DOHH2 (cell line): Measurements from ENCODE around the gene ERFL.

Source experiments
- H3F3A ChIP-seq: fragments of 200-600 bp; sonication (generic), shearing (Covaris generic); 2 replicates; pipeline ENCODE4 v1.6.0; 2016; ENCODE audit warnings: antibody characterized with exemption, mild to moderate bottlenecking; ENCODE audit not compliant: control insufficient read depth, insufficient read depth
- H3K27ac ChIP-seq: fragments of 200-600 bp; sonication (generic); 2 replicates; pipeline ENCODE4 v1.5.1; 2014; ENCODE audit warnings: low read depth, mild to moderate bottlenecking, low read length, moderate library complexity
- H3K27me3 ChIP-seq: fragments of 200-600 bp; sonication (generic); 2 replicates; pipeline ENCODE4 v1.6.1; 2014; ENCODE audit warnings: mild to moderate bottlenecking, low read length, mixed read lengths; ENCODE audit not compliant: control insufficient read depth
- H3K36me3 ChIP-seq: fragments of 200-600 bp; sonication (generic); 2 replicates; pipeline ENCODE4 v1.6.1; 2014; ENCODE audit warnings: mild to moderate bottlenecking, low read length, moderate library complexity, mixed read lengths; ENCODE audit not compliant: control insufficient read depth
- H3K4me1 ChIP-seq: fragments of 200-600 bp; sonication (generic); 2 replicates; pipeline ENCODE4 v1.6.1; 2014; ENCODE audit warnings: mild to moderate bottlenecking, low read length, mixed read lengths; ENCODE audit not compliant: control insufficient read depth
- H3K4me2 ChIP-seq: fragments of 200-600 bp; sonication (generic); 2 replicates; pipeline ENCODE4 v1.6.0; 2014; ENCODE audit warnings: mild to moderate bottlenecking, low read length, moderate library complexity
- H3K4me3 ChIP-seq: fragments of 200-600 bp; sonication (generic); 2 replicates; pipeline ENCODE4 v1.5.1; 2014; ENCODE audit warnings: mild to moderate bottlenecking, low read length, mixed read lengths
- H3K79me2 ChIP-seq: fragments of 200-600 bp; sonication (generic); 2 replicates; pipeline ENCODE4 v1.6.1; 2014; ENCODE audit warnings: mild to moderate bottlenecking, low read length, mixed read lengths; ENCODE audit not compliant: control insufficient read depth
- H3K9me2 ChIP-seq: fragments of 200-600 bp; sonication (generic); replicated peaks from 2 replicates; pipeline ENCODE4 v1.6.1; 2014; ENCODE audit warnings: mild to moderate bottlenecking, low read length, mixed read lengths; ENCODE audit not compliant: control insufficient read depth
- H3K9me3 ChIP-seq: fragments of 200-600 bp; sonication (generic); 2 replicates; pipeline ENCODE4 v1.6.1; 2014; ENCODE audit warnings: antibody characterized with exemption, low read length, mixed read lengths; ENCODE audit not compliant: control insufficient read depth, insufficient read depth
- H4K20me1 ChIP-seq: fragments of 200-600 bp; sonication (generic); 2 replicates; pipeline ENCODE4 v1.6.0; 2014; ENCODE audit warnings: low read depth, mild to moderate bottlenecking, antibody characterized with exemption, low read length, moderate library complexity; ENCODE audit not compliant: control insufficient read depth, insufficient read depth
- EZH2phosphoT487 ChIP-seq: fragments of 200-600 bp; sonication (generic); IDR thresholded peaks from 2 replicates; pipeline ENCODE4 v1.6.1; 2017; ENCODE audit warnings: borderline replicate concordance, mild to moderate bottlenecking, antibody characterized with exemption, low read length, moderate library complexity, mixed read lengths
- TF ChIP-seq, protein P1 (sequence below): fragments of 200-600 bp; sonication (generic); IDR thresholded peaks from one replicate; pipeline ENCODE4 v1.5.1; 2014; ENCODE audit warnings: antibody characterized with exemption, mild to moderate bottlenecking, low read depth, low read length; ENCODE audit not compliant: poor library complexity, severe bottlenecking

The ERFL gene

DNA sequence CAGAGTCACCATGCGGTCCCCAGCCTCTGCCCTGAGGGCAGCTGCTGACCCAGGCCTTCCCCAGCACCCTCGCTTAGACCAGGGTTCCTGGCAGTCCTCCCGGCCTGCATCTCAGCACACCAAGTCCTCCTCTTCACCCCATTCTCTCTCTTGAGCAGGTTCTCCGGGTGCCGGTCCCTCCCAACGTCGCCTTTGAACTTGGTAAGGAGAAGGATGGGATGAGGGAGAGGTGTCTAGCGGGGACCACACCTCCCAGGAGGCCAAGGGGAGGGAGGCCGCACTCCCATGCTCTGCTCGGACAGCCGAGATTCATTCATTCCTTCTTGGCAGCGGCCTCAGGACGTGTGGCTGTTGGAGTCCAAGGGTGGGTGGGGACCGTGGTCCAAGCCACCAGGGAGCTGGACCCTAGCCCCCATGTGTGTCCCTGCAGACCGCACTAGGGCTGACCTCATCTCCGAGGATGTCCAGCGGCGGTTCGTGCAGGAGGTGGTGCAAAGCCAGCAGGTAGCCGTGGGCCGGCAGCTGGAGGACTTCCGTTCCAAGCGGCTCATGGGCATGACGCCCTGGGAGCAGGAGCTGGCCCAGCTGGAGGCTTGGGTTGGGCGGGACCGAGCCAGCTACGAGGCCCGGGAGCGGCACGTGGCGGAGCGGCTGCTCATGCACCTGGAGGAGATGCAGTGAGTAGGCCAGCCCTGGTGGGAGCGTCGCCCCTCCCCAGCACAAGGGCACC is 35.9 kb downstream of the ERFL start:
- no peak overlapping the region for H3K4me3 ChIP-seq
- H4K20me1 ChIP-seq = no peaks in the 10 kb centered on the region
- H3F3A ChIP-seq = peaks cover 2% of the 10 kb centered on the region; the same call in 1 of the 2 replicates
- H3K79me2 ChIP-seq = peaks cover 40% of the 10 kb centered on the region
- H3K9me3 ChIP-seq = no peaks in the 10 kb centered on the region
- no peak overlapping the region for H3K27ac ChIP-seq
- no peaks in the 10 kb centered on the region for H3K27me3 ChIP-seq
- no peak overlapping the region for H3K4me2 ChIP-seq
- no peaks in the 10 kb centered on the region for H3K9me2 ChIP-seq
- TF ChIP-seq, protein P1, sequence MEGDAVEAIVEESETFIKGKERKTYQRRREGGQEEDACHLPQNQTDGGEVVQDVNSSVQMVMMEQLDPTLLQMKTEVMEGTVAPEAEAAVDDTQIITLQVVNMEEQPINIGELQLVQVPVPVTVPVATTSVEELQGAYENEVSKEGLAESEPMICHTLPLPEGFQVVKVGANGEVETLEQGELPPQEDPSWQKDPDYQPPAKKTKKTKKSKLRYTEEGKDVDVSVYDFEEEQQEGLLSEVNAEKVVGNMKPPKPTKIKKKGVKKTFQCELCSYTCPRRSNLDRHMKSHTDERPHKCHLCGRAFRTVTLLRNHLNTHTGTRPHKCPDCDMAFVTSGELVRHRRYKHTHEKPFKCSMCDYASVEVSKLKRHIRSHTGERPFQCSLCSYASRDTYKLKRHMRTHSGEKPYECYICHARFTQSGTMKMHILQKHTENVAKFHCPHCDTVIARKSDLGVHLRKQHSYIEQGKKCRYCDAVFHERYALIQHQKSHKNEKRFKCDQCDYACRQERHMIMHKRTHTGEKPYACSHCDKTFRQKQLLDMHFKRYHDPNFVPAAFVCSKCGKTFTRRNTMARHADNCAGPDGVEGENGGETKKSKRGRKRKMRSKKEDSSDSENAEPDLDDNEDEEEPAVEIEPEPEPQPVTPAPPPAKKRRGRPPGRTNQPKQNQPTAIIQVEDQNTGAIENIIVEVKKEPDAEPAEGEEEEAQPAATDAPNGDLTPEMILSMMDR = no peak
- no peak for TF ChIP-seq EZH2phosphoT487
- H3K36me3 ChIP-seq = peaks cover 84% of the 10 kb centered on the region
- peaks cover 45% of the 10 kb centered on the region for H3K4me1 ChIP-seq

- TF ChIP-seq, protein P1 = no peak
- TF ChIP-seq EZH2phosphoT487 = no peak
- Histone ChIP-seq H3K4me3 (no peak overlapping the region), H3F3A (peaks cover 6% of the 10 kb centered on the region; the same call in 1 of the 2 replicates), H4K20me1 (no peaks in the 10 kb centered on the region), H3K27me3 (no peaks in the 10 kb centered on the region), H3K27ac (no peak overlapping the region), H3K79me2 (peaks cover 52% of the 10 kb centered on the region), H3K9me2 (no peaks in the 10 kb centered on the region), H3K4me2 (no peak overlapping the region), H3K36me3 (peaks cover 88% of the 10 kb centered on the region), H3K9me3 (no peaks in the 10 kb centered on the region), H3K4me1 (peaks cover 52% of the 10 kb centered on the region)
Measured at GRCh38 chr19:41890936-41891335, 37.3 kb downstream of the ERFL start.

DNA sequence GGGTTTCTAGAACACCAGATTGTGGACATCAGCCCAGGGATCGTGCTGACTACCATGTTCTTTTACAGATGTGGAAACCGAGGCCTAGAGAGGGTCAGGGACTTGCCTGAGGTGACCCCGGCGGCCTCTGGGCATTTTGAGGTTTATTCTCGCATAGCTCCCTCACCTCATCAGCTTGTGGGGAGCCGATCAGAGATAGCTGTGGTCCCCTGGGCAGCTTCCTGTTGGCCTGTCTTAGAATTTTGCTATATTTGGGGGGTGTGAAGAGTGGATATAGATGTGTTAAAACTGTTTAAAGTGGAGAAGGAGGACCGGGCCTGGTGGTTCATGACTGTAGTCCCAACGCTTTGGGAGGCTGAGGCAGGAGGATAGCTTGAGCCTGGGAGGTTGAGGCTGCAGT is 38.4 kb downstream of the ERFL start:
- H3K4me1 ChIP-seq = peaks cover 61% of the 10 kb centered on the region
- H3K79me2 ChIP-seq = peaks cover 62% of the 10 kb centered on the region
- TF ChIP-seq EZH2phosphoT487 = no peak
- TF ChIP-seq, protein P1 = no peak
- H3K9me3 ChIP-seq = no peaks in the 10 kb centered on the region
- H3K36me3 ChIP-seq = peaks cover 86% of the 10 kb centered on the region
- no peaks in the 10 kb centered on the region for H3K27me3 ChIP-seq
- H4K20me1 ChIP-seq = no peaks in the 10 kb centered on the region
- H3F3A ChIP-seq = peaks cover 6% of the 10 kb centered on the region; the same call in 1 of the 2 replicates
- peak overlapping the region; percentile 22; the same call in 1 of the 2 replicates for H3K27ac ChIP-seq
- H3K9me2 ChIP-seq = no peaks in the 10 kb centered on the region
- no peak overlapping the region for H3K4me3 ChIP-seq
- H3K4me2 ChIP-seq = no peak overlapping the region
